ENCODE measurements around the gene EPB41L4A. TPM values are rescaled to one million over a fixed set of nuclear protein-coding genes. Genes with fewer than 3 reads are reported as not detected.

Gene EPB41L4A
- total RNA-seq, 4 donors from 2014 or later = 10.1 to 32.9 (median 11.6) TPM

- no peak overlapping the region for H3K27ac ChIP-seq
Observed at GRCh38 chr5:112183874-112184273, 235.2 kb downstream of the EPB41L4A start.

GRCh38 chr5:112183103-112183711 lies 235.9 kb downstream of the EPB41L4A start:
- no peaks in the 10 kb centered on the region for H3K9me3 ChIP-seq
- H3K27ac ChIP-seq = no peak overlapping the region
- intact Hi-C loops (cut with DNase I; ENCODE audit: low total_unique reads) = no loop called here
- H3K27me3 ChIP-seq = no peaks in the 10 kb centered on the region
- H3K4me1 ChIP-seq = no peaks in the 10 kb centered on the region
- DNase-seq = no peak
- no peak overlapping the region for H3K4me3 ChIP-seq
- in situ Hi-C loops (cut with MboI; ENCODE audit: low pct_ligation_motif_present in 1 of 4, low pct_unique_long_range_greater_than_20kb in 1 of 4, low sequenced_read_pairs in 3 of 4) = loop anchor here in 1 of 4 donors (25.0 kb wide), 1 partner anchor 354 kb away; no protein-coding TSS in a partner anchor
- WGBS, 2 donors (ENCODE audit: low coverage in 1 of 2) = 43 to 44% methylated on average over 7 to 8 of the region's 8 CpGs
- H3K36me3 ChIP-seq = no peaks in the 10 kb centered on the region
- no peak for TF ChIP-seq POLR2AphosphoS5 (IDR thresholded peaks at IDR 0.05)
- TF ChIP-seq CTCF (IDR thresholded peaks at IDR 0.05) = no peak
- TF ChIP-seq POLR2A (IDR thresholded peaks at IDR 0.05) = no peak
- TF ChIP-seq EP300 (IDR thresholded peaks at IDR 0.05; ENCODE audit: low read depth) = no peak

More at GRCh38 chr5:112183874-112184273, 235.2 kb downstream of the EPB41L4A start:
- intact Hi-C loops (cut with DNase I; ENCODE audit: low total_unique reads) = no loop called here
- in situ Hi-C loops (cut with MboI; ENCODE audit: low pct_ligation_motif_present in 1 of 4, low pct_unique_long_range_greater_than_20kb in 1 of 4, low sequenced_read_pairs in 3 of 4) = loop anchor here in 1 of 4 donors (25.0 kb wide), 1 partner anchor 353 kb away; no protein-coding TSS in a partner anchor
- H3K9me3 ChIP-seq = no peaks in the 10 kb centered on the region
- no peak for DNase-seq
- TF ChIP-seq CTCF (IDR thresholded peaks at IDR 0.05) (no peak), POLR2A (IDR thresholded peaks at IDR 0.05) (no peak), EP300 (IDR thresholded peaks at IDR 0.05; ENCODE audit: low read depth) (no peak), POLR2AphosphoS5 (IDR thresholded peaks at IDR 0.05) (no peak)
- H3K36me3 ChIP-seq = no peaks in the 10 kb centered on the region
- H3K4me1 ChIP-seq = no peaks in the 10 kb centered on the region
- H3K4me3 ChIP-seq = no peak overlapping the region
- no peaks in the 10 kb centered on the region for H3K27me3 ChIP-seq
- 83 to 88% methylated on average over 8 of the region's 8 CpGs for WGBS, 2 donors (ENCODE audit: low coverage in 1 of 2)

- no peak for TF ChIP-seq CTCF (IDR thresholded peaks at IDR 0.05)
- 69 to 81% methylated on average over 1 of the region's 1 CpG for whole genome bisulfite sequencing, 2 donors (ENCODE audit: low coverage in 1 of 2)
- intact Hi-C loops (cut with DNase I; ENCODE audit: low total_unique reads) = loop anchor here (10.0 kb wide), 1 partner anchor 236 kb away; the partner anchor contains the start of gene EPB41L4A
- Histone ChIP-seq H3K4me3 (no peak overlapping the region), H3K9me3 (no peaks in the 10 kb centered on the region), H3K27ac (no peak overlapping the region), H3K27me3 (no peaks in the 10 kb centered on the region), H3K36me3 (no peaks in the 10 kb centered on the region), H3K4me1 (peaks cover 0 to 4% (median 1%) of the 10 kb centered on the region in 4 donors)
- in situ Hi-C loops (cut with MboI; ENCODE audit: low pct_ligation_motif_present in 1 of 4, low pct_unique_long_range_greater_than_20kb in 1 of 4, low sequenced_read_pairs in 3 of 4) = loop anchor here in 2 of 4 donors (10.0 to 25.0 kb wide), 2 partner anchors 246 to 358 kb away; no protein-coding TSS in a partner anchor
- DNase-seq = no peak
Observed at GRCh38 chr5:112179290-112179689, 239.8 kb downstream of the EPB41L4A start.

GRCh38 chr5:112174959-112175594 lies 244.0 kb downstream of the EPB41L4A start:
- H3K4me3 ChIP-seq = no peak overlapping the region
- intact Hi-C loops (cut with DNase I; ENCODE audit: low total_unique reads) = loop anchor here (10.0 kb wide), 1 partner anchor 240 kb away; the partner anchor contains the start of gene EPB41L4A
- no peaks in the 10 kb centered on the region for H3K27me3 ChIP-seq
- in situ Hi-C loops (cut with MboI; ENCODE audit: low pct_ligation_motif_present in 1 of 4, low pct_unique_long_range_greater_than_20kb in 1 of 4, low sequenced_read_pairs in 3 of 4) = loop anchor here in 2 of 4 donors (10.0 to 25.0 kb wide), 3 partner anchors 250 to 587 kb away; no protein-coding TSS in a partner anchor
- TF ChIP-seq CTCF (IDR thresholded peaks at IDR 0.05) (peak; percentile 52 to 66 (median 58)), EP300 (IDR thresholded peaks at IDR 0.05; ENCODE audit: low read depth) (no peak), POLR2AphosphoS5 (IDR thresholded peaks at IDR 0.05) (no peak), POLR2A (IDR thresholded peaks at IDR 0.05) (no peak)
- no peak overlapping the region for H3K27ac ChIP-seq
- WGBS, 2 donors (ENCODE audit: low coverage in 1 of 2) = 27 to 29% methylated on average over 7 to 8 of the region's 8 CpGs
- no peak for DNase-seq
- H3K36me3 ChIP-seq = no peaks in the 10 kb centered on the region
- H3K9me3 ChIP-seq = no peaks in the 10 kb centered on the region
- H3K4me1 ChIP-seq = peaks cover 0 to 4% (median 1%) of the 10 kb centered on the region in 4 donors

All from transverse colon (tissue), 4 donors.